ENCODE data around the gene IRAK1.
A peak's percentile ranks its signal among the peaks of the same experiment; 100 is the strongest.

IRAK1 gene

DNA sequence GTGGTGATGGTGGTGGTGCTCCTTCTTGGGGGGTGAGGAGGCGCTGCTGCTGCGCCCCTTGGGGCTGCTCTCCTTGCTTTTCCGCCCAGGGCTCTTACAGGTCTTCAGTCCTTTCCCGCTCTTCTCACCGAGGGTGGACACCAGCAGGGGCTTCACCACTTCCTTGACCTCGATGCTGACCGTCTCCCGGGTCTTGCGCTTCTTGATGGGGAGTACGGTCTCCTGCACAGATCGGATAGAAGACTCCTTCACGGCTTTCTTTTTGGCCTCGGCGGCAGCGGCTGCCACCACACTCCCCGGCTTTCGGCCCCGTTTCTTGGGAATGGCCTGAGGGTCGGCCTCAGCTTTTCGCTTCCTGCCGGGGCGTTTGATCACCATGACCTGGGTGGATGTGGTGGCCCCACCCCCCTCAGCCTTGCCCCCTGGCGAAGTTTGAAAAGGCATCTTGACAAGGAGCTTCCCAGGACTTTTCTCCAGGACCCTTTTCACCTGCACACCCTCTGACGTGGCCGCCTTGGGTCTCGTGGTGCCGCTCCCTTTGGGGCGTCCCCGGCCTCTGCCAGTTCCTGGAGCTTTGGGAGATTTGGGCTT lies 11.1 kb upstream of the IRAK1 start:
- Histone ChIP-seq H3K9me3 (ENCODE audit: control insufficient read depth, insufficient read depth, low read depth, low read length) (no peaks in the 10 kb centered on the region), H3K27ac (ENCODE audit: extremely low read depth, low read depth, low read length) (no peak overlapping the region), H3K4me3 (ENCODE audit: low read depth, low read length) (no peak overlapping the region), H3K36me3 (ENCODE audit: control insufficient read depth in 2 of 2, insufficient read depth in 1 of 2, low read length in 2 of 2) (peaks cover 0 to 64% of the 10 kb centered on the region in 2 experiments; a peak in 2 of 3 replicates), H3K4me1 (ENCODE audit: control insufficient read depth, insufficient read depth, low read length) (no peaks in the 10 kb centered on the region)
- CTCF ChIA-PET = interaction anchor here (0.7 kb wide), 1 partner anchor 15 kb away, joined by 5 read pairs; no protein-coding TSS in a partner anchor
- no peak for TF ChIP-seq ZNF391 (tag by site-specific recombination; IDR thresholded peaks at IDR 0.05; ENCODE audit: borderline replicate concordance, low read depth)
- TF ChIP-seq, protein P1, sequence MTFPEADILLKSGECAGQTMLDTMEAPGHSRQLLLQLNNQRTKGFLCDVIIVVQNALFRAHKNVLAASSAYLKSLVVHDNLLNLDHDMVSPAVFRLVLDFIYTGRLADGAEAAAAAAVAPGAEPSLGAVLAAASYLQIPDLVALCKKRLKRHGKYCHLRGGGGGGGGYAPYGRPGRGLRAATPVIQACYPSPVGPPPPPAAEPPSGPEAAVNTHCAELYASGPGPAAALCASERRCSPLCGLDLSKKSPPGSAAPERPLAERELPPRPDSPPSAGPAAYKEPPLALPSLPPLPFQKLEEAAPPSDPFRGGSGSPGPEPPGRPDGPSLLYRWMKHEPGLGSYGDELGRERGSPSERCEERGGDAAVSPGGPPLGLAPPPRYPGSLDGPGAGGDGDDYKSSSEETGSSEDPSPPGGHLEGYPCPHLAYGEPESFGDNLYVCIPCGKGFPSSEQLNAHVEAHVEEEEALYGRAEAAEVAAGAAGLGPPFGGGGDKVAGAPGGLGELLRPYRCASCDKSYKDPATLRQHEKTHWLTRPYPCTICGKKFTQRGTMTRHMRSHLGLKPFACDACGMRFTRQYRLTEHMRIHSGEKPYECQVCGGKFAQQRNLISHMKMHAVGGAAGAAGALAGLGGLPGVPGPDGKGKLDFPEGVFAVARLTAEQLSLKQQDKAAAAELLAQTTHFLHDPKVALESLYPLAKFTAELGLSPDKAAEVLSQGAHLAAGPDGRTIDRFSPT (tag by site-specific recombination; IDR thresholded peaks at IDR 0.05) = no peak
- POLR2A ChIA-PET = no interaction called here

DNA sequence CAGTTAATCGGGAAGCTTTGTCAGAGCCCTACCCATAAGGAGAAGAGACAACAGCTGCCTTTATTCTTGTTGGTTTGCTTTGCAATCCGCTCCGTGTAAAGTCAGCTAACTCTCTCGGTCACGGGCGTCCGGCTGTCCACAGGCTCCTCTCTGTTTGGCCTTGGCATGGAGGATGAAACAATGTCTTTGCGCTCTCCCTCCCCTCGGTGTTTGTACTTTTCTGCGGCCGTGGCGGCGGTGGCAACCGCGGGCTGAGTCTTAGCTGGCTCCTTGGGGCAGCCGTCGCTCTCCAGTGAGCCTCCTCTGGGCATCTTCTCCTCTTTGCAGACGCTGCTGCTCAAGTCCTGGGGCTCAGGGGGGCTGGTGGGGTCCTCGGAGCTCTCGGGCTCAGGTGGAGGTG lies 10.6 kb upstream of the IRAK1 start:
- TF ChIP-seq TCF7L2 (IDR thresholded peaks at IDR 0.05; ENCODE audit: borderline replicate concordance, low read depth, low read length) = no peak
- no peak overlapping the region for H3K4me3 ChIP-seq (ENCODE audit: low read depth, low read length)
- H3K4me1 ChIP-seq (ENCODE audit: control insufficient read depth, insufficient read depth, low read length) = no peaks in the 10 kb centered on the region
- ChIA-PET CTCF (no interaction called here), POLR2A (no interaction called here)
- peaks cover 0 to 64% of the 10 kb centered on the region in 2 experiments; a peak in 2 of 3 replicates for H3K36me3 ChIP-seq (ENCODE audit: control insufficient read depth in 2 of 2, insufficient read depth in 1 of 2, low read length in 2 of 2)
- H3K27ac ChIP-seq (ENCODE audit: extremely low read depth, low read depth, low read length) = no peak overlapping the region
- no peaks in the 10 kb centered on the region for H3K9me3 ChIP-seq (ENCODE audit: control insufficient read depth, insufficient read depth, low read depth, low read length)

DNA sequence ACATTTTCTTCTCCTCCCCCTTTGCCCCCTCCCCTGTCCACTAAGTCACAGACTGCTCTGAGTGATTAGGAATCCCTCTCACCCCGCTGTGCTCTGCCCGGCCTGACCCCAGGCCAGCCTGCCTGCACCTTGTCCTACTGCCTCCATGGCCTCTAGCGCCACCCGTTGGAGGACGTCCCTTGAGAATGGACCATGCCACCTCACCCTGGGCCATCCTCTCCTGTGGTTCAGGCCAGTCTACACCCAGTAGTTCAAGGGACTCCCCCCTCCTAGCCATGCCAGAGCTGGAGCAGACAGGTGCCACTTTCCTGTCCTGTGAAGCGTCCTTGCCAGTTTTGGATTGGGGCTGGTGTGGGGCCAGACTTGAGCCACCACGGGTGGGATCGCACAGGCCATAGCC lies 9.7 kb upstream of the IRAK1 start:
- Histone ChIP-seq H3K27ac (ENCODE audit: extremely low read depth, low read depth, low read length) (no peak overlapping the region), H3K4me3 (ENCODE audit: low read depth, low read length) (no peak overlapping the region), H3K9me3 (ENCODE audit: control insufficient read depth, insufficient read depth, low read depth, low read length) (no peaks in the 10 kb centered on the region), H3K36me3 (ENCODE audit: control insufficient read depth in 2 of 2, insufficient read depth in 1 of 2, low read length in 2 of 2) (peaks cover 0 to 64% of the 10 kb centered on the region in 2 experiments; a peak in 1 of 3 replicates), H3K4me1 (ENCODE audit: control insufficient read depth, insufficient read depth, low read length) (no peaks in the 10 kb centered on the region)
- no peak for TF ChIP-seq ZNF23 (tag by site-specific recombination; IDR thresholded peaks at IDR 0.05; ENCODE audit: borderline replicate concordance)
- TF ChIP-seq, protein P2, sequence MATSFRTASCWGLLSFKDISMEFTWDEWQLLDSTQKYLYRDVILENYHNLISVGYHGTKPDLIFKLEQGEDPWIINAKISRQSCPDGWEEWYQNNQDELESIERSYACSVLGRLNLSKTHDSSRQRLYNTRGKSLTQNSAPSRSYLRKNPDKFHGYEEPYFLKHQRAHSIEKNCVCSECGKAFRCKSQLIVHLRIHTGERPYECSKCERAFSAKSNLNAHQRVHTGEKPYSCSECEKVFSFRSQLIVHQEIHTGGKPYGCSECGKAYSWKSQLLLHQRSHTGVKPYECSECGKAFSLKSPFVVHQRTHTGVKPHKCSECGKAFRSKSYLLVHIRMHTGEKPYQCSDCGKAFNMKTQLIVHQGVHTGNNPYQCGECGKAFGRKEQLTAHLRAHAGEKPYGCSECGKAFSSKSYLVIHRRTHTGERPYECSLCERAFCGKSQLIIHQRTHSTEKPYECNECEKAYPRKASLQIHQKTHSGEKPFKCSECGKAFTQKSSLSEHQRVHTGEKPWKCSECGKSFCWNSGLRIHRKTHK (tag by site-specific recombination; IDR thresholded peaks at IDR 0.05) = no peak
- TF ChIP-seq, protein P3, sequence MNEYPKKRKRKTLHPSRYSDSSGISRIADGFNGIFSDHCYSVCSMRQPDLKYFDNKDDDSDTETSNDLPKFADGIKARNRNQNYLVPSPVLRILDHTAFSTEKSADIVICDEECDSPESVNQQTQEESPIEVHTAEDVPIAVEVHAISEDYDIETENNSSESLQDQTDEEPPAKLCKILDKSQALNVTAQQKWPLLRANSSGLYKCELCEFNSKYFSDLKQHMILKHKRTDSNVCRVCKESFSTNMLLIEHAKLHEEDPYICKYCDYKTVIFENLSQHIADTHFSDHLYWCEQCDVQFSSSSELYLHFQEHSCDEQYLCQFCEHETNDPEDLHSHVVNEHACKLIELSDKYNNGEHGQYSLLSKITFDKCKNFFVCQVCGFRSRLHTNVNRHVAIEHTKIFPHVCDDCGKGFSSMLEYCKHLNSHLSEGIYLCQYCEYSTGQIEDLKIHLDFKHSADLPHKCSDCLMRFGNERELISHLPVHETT (tag by site-specific recombination; IDR thresholded peaks at IDR 0.05) = no peak
- TF ChIP-seq, protein P4, sequence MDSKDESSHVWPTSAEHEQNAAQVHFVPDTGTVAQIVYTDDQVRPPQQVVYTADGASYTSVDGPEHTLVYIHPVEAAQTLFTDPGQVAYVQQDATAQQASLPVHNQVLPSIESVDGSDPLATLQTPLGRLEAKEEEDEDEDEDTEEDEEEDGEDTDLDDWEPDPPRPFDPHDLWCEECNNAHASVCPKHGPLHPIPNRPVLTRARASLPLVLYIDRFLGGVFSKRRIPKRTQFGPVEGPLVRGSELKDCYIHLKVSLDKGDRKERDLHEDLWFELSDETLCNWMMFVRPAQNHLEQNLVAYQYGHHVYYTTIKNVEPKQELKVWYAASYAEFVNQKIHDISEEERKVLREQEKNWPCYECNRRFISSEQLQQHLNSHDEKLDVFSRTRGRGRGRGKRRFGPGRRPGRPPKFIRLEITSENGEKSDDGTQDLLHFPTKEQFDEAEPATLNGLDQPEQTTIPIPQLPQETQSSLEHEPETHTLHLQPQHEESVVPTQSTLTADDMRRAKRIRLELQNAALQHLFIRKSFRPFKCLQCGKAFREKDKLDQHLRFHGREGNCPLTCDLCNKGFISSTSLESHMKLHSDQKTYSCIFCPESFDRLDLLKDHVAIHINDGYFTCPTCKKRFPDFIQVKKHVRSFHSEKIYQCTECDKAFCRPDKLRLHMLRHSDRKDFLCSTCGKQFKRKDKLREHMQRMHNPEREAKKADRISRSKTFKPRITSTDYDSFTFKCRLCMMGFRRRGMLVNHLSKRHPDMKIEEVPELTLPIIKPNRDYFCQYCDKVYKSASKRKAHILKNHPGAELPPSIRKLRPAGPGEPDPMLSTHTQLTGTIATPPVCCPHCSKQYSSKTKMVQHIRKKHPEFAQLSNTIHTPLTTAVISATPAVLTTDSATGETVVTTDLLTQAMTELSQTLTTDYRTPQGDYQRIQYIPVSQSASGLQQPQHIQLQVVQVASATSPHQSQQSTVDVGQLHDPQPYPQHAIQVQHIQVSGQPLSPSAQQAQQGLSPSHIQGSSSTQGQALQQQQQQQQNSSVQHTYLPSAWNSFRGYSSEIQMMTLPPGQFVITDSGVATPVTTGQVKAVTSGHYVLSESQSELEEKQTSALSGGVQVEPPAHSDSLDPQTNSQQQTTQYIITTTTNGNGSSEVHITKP (tag by site-specific recombination; IDR thresholded peaks at IDR 0.05) = peak; percentile 71
- POLR2A ChIA-PET = interaction anchor here (0.5 kb wide), 1 partner anchor 50 kb away, joined by 3 read pairs; no protein-coding TSS in a partner anchor
- CTCF ChIA-PET = interaction anchor here (0.6 to 4.7 kb wide), 5 partner anchors 13 to 277 kb away, joined by 3 to 29 read pairs (median 6); no protein-coding TSS in a partner anchor
